K562 (cell line): Measurements from ENCODE around the gene DPM1. TPM values are rescaled to one million over a fixed set of nuclear protein-coding genes. Genes with fewer than 3 reads are reported as not detected.

Experiments
- ATAC-seq: fragments of 200-7000 bp; cut with Tn5 transposase; 3 replicates; pipeline ENCODE4 v1.9.1; 2020; ENCODE audit warnings: moderate library complexity
- BruUV-seq: library from RNA; stranded (reverse); fragments of 400-500 nt; replicated peaks from 2 replicates; lab custom pipeline; 2021; lab: Mats Ljungman, UMichigan
- CTCF ChIA-PET: fragments of 300-600 bp; formaldehyde crosslinking; extraction: SDS; loops from one replicate; lab custom pipeline; 2021; ENCODE audit warnings: low intra/inter-chr PET ratio; lab: Yijun Ruan, JAX
- POLR2A ChIA-PET: fragments of 300-600, 350-650 bp; sonication (Branson Sonifier 250); formaldehyde crosslinking; extraction: SDS; loops from one replicate; lab custom pipeline; 2021; ENCODE audit warnings: antibody characterized with exemption, inconsistent platforms; lab: Yijun Ruan, JAX
- DNase-seq, 4 experiments: peaks; one replicate each; pipeline versions ENCODE4 v3.0.0 to v3.0.0-alpha.2; 2011 to 2018; ENCODE audit warnings: low spot score in 3 of 4, mixed read lengths in 3 of 4; ENCODE audit errors: extremely low read depth in 1 of 4
- FAIRE-seq: peaks from 2 replicates; lab custom pipeline; 2011; peaks lifted over from hg19 to GRCh38; lab: Jason Lieb, UNC
- H2AFZ ChIP-seq: 2 replicates; pipeline ENCODE4 v1.6.0; 2011; ENCODE audit warnings: low read depth, low read length, control low read depth, inconsistent platforms
- H3K27ac ChIP-seq: fragments of 200-600 bp; 3 replicates; pipeline ENCODE4 v1.8.0; 2011; ENCODE audit warnings: low read depth, mild to moderate bottlenecking, control low read depth, inconsistent platforms, low read length, moderate library complexity, mixed read lengths; ENCODE audit errors: extremely low read depth
- H3K27me3 ChIP-seq, 2 experiments: fragments of 300-600 bp in 1 of 2; 2 replicates in 1 of 2; 3 replicates in 1 of 2; pipeline versions ENCODE4 v1.6.0 to v1.8.0; 2011; ENCODE audit warnings: inconsistent platforms in 2 of 2, low read length in 2 of 2, mild to moderate bottlenecking in 1 of 2, mixed read lengths in 1 of 2, moderate library complexity in 1 of 2; ENCODE audit not compliant: control insufficient read depth in 2 of 2, insufficient read depth in 2 of 2
- H3K36me3 ChIP-seq: fragments of 300-600 bp; 3 replicates; pipeline ENCODE4 v1.8.0; 2011; ENCODE audit warnings: mild to moderate bottlenecking, low read length, inconsistent platforms; ENCODE audit not compliant: control insufficient read depth, insufficient read depth
- H3K4me1 ChIP-seq, 2 experiments: fragments of 200-600 bp in 1 of 2; replicated peaks in 1 of 2; 2 replicates in 1 of 2; 3 replicates in 1 of 2; pipeline versions ENCODE4 v1.5.1 to v1.8.0; 2011; ENCODE audit warnings: inconsistent platforms in 2 of 2, low read length in 2 of 2, mild to moderate bottlenecking in 1 of 2, mixed read lengths in 1 of 2, moderate library complexity in 1 of 2; ENCODE audit not compliant: control insufficient read depth in 2 of 2, insufficient read depth in 2 of 2
- H3K4me2 ChIP-seq: 2 replicates; pipeline ENCODE4 v1.6.1; 2011; ENCODE audit warnings: low read length, control low read depth, inconsistent platforms, mixed read lengths; ENCODE audit not compliant: insufficient read depth
- H3K4me3 ChIP-seq: fragments of 200-600 bp; sonication (generic), shearing (Covaris generic); 2 replicates; pipeline ENCODE4 v1.5.1; 2016; ENCODE audit warnings: control low read depth, inconsistent platforms
- H3K79me2 ChIP-seq: fragments of 200-600 bp; 3 replicates; pipeline ENCODE4 v1.8.0; 2011; ENCODE audit warnings: low read length, inconsistent platforms; ENCODE audit not compliant: control insufficient read depth, insufficient read depth
- H3K9ac ChIP-seq, 2 experiments: 2 replicates each; pipeline versions ENCODE4 v1.6.0 to v1.6.1; 2011; ENCODE audit warnings: low read depth in 2 of 2, low read length in 2 of 2, control low read depth in 1 of 2, inconsistent platforms in 1 of 2, mild to moderate bottlenecking in 1 of 2, mixed read lengths in 1 of 2; ENCODE audit not compliant: insufficient read depth in 1 of 2
- H3K9me1 ChIP-seq: one replicate; pipeline ENCODE4 v1.6.0; 2011; ENCODE audit warnings: inconsistent platforms, mild to moderate bottlenecking, low read length, moderate library complexity; ENCODE audit not compliant: control insufficient read depth, insufficient read depth
- H3K9me3 ChIP-seq: replicated peaks from 2 replicates; pipeline ENCODE4 v1.5.1; 2011; ENCODE audit warnings: low read depth, low read length, inconsistent platforms; ENCODE audit not compliant: control insufficient read depth, insufficient read depth
- H4K20me1 ChIP-seq: replicated peaks from 2 replicates; pipeline ENCODE4 v1.6.1; 2011; ENCODE audit warnings: low read length, inconsistent platforms, mixed read lengths; ENCODE audit not compliant: control insufficient read depth, insufficient read depth
- BHLHE40 ChIP-seq: IDR thresholded peaks from 2 replicates; pipeline ENCODE4 v1.6.1; 2011; ENCODE audit warnings: low read length, improper control_type of control experiment
- CBFA2T3 ChIP-seq: fragments of 450-650 bp; IDR thresholded peaks from 2 replicates; pipeline ENCODE4 v1.6.1; 2017
- E2F3 ChIP-seq: fragments of 250-450 bp; sonication (Bioruptor Pico); IDR thresholded peaks from 2 replicates; pipeline ENCODE4 v1.4.0; 2020; ENCODE audit warnings: mild to moderate bottlenecking
- HIVEP1 ChIP-seq: fragments of 250-450 bp; sonication (Bioruptor Pico); IDR thresholded peaks from 2 replicates; pipeline ENCODE4 v1.4.0; 2020; ENCODE audit warnings: mild to moderate bottlenecking
- RBM14 ChIP-seq: fragments of 200-400 bp; formaldehyde crosslinking; IDR thresholded peaks from 2 replicates; pipeline ENCODE4 v1.6.1; 2018; ENCODE audit warnings: low read depth, mild to moderate bottlenecking, low read length, moderate library complexity, borderline replicate concordance; ENCODE audit not compliant: insufficient read depth
- TFE3 ChIP-seq: fragments of 450-650 bp; formaldehyde crosslinking; IDR thresholded peaks from 2 replicates; pipeline ENCODE4 v1.4.0; 2020; ENCODE audit warnings: mild to moderate bottlenecking, mixed read lengths
- WGBS: fragments of 100-300 bp; shearing (Covaris generic); methylation state at CpG from one replicate; pipeline ENCODE4 v1.1.6; 2016; ENCODE audit warnings: low coverage, mixed read lengths; ENCODE audit not compliant: insufficient coverage; ENCODE audit errors: missing lambda C conversion rate; 5-methylcytosine and 5-hydroxymethylcytosine counted together
- in situ Hi-C: fragments of 300-500 bp; cut with MboI; formaldehyde crosslinking; loops from 4 replicates; pipeline ENCODE4 v1.15.0; 2018; ENCODE audit warnings: inconsistent platforms, mixed read lengths
- intact Hi-C: fragments of 100-400 bp; cut with micrococcal nuclease; formaldehyde crosslinking; loops from 2 replicates; pipeline ENCODE4 v1.14.2; 2022
- polyA plus RNA-seq, 8 experiments: library from polyadenylated mRNA; depleted of rRNA in 4 of 8; stranded (reverse) in 5 of 8; unstranded in 3 of 8; fragments of >200 nt; fragmentation: Nextera tagmentation in 2 of 8; fragmentation: Illumina TruSeq in 1 of 8; extraction: Ambion mirVana in 2 of 8; extraction: Trizol in 1 of 8; gene quantifications; 2 replicates each; pipeline versions ENCODE4 v1.2.1 to v1.2.3, GENCODE V29; 2011 to 2014; ENCODE audit warnings: inconsistent platforms in 1 of 8, missing spikeins in 1 of 8
- total RNA-seq, 7 experiments: library from RNA; depleted of rRNA in 6 of 7; stranded (reverse); fragments of >200 nt in 6 of 7; fragmentation: Illumina TruSeq in 2 of 7; extraction: Trizol in 2 of 7; gene quantifications; 2 replicates each; pipeline versions ENCODE4 v1.2.1 to v1.2.3, GENCODE V29; 2011 to 2021; ENCODE audit warnings: low replicate concordance in 1 of 7

The DPM1 gene
- total and polyA plus RNA-seq, 9 of the 15 experiments (the other 6 are each of a cell fraction or from before 2014, with no cell fraction given), result 75.2 to 190 (median 153) TPM

- TF ChIP-seq TFE3 (CRISPR knock-in tag) (peak; percentile 93), BHLHE40 (peak; percentile 47; the same call in 1 of the 2 replicates)
Measured at GRCh38 chr20:50916257-50916656, 42.1 kb downstream of the DPM1 start (continued).

DNA sequence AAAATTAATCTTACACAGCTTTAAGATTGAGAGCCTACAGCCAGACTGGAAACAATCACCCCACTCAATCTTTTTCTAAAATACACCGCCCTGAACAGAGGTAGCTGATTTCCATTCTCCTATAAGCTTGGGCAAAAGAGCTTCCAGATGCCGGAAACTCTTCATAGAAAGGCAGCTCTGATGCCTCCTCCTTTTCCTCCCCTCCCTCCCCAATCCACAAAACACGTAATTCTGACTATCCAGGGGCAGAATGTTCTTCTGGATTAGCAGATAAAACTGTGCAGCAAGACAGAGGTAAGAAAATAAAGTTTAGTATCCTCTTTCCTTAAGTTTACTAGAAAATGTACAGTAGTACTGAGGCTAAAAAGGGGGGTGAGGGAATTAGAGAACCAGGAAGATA lies 42.9 kb downstream of the DPM1 start:
- in situ Hi-C loops, result no loop called here
- intact Hi-C loops, result no loop called here
- CTCF ChIA-PET, result no interaction called here
- Histone ChIP-seq H3K4me1 (peaks cover 7 to 43% of the 10 kb centered on the region in 2 experiments), H3K36me3 (peaks cover 80% of the 10 kb centered on the region), H3K4me2 (no peak overlapping the region), H2AFZ (no peak overlapping the region), H3K9me1 (no peaks in the 10 kb centered on the region), H3K4me3 (no peak overlapping the region), H3K27ac (no peak overlapping the region), H3K9me3 (no peaks in the 10 kb centered on the region), H3K27me3 (no peaks in the 10 kb centered on the region), H3K79me2 (peaks cover 98% of the 10 kb centered on the region), H3K9ac (no peak overlapping the region), H4K20me1 (peaks cover 55% of the 10 kb centered on the region)
- no peak for ATAC-seq
- WGBS, result 56% methylated on average over 3 of the region's 3 CpGs
- TF ChIP-seq E2F3 (CRISPR knock-in tag), result no peak
- no peak for TF ChIP-seq HIVEP1 (CRISPR knock-in tag)
- peak; percentile 16; the same call in 1 of the 2 replicates for TF ChIP-seq CBFA2T3
- TF ChIP-seq RBM14, result no peak
- no peak for DNase-seq
- POLR2A ChIA-PET, result interaction anchor here (0.5 to 3.8 kb wide), 8 partner anchors 9 to 641 kb away, joined by 3 to 30 read pairs (median 4); partner anchors contain the start of genes DPM1 and MOCS3
- BruUV-seq, result no TSS peak
- FAIRE-seq, result no peak
